GM12873 (cell line): ENCODE data around the gene ZNF573.
A peak's percentile ranks its signal among the peaks of the same experiment; 100 is the strongest.

Experiments
- CTCF ChIP-seq: IDR thresholded peaks from 2 replicates; pipeline ENCODE4 v1.5.1; 2012; ENCODE audit warnings: low read depth, mild to moderate bottlenecking, moderate library complexity, low read length, control low read depth; ENCODE audit not compliant: insufficient read depth; ENCODE audit errors: missing control alignments

The ZNF573 gene

GRCh38 chr19:37779127-37780005 lies at the start of gene ZNF573:
Gene ZNF573 (minus strand): TSS chr19:37779586. CDS start chr19:37773729, 5,857 bp downstream.
- TF ChIP-seq CTCF, result peak; percentile 36

- TF ChIP-seq CTCF, result no peak
Measured at GRCh38 chr19:37817180-37817981, 38.0 kb upstream of the ZNF573 start.

- no peak for TF ChIP-seq CTCF
Measured at GRCh38 chr19:37813340-37813739, 34.0 kb upstream of the ZNF573 start.

GRCh38 chr19:37809366-37809765 lies 30.0 kb upstream of the ZNF573 start:
- TF ChIP-seq CTCF, result no peak

- no peak for TF ChIP-seq CTCF
Measured at GRCh38 chr19:37803249-37803840, 24.0 kb upstream of the ZNF573 start.

- TF ChIP-seq CTCF, result no peak
Measured at GRCh38 chr19:37790244-37790925, 11.0 kb upstream of the ZNF573 start.

- no peak for TF ChIP-seq CTCF
Measured at GRCh38 chr19:37778613-37779126, 716 bp downstream of the ZNF573 start.
